K562 (cell line): ENCODE measurements around the gene PPM1F. TPM values are rescaled to one million over a fixed set of nuclear protein-coding genes. Genes with fewer than 3 reads are reported as not detected.
A peak's percentile ranks its signal among the peaks of the same experiment; 100 is the strongest.

Experiments
- SPI1 ChIP-seq: IDR thresholded peaks from 2 replicates; pipeline ENCODE4 v1.6.1; 2011; ENCODE audit warnings: low read depth, low read length, control low read depth, borderline replicate concordance
- ZNF583 ChIP-seq: fragments of 250-450 bp; sonication (Bioruptor Pico); IDR thresholded peaks from 2 replicates; pipeline ENCODE4 v1.4.0; 2020
- polyA plus RNA-seq, 8 experiments: library from polyadenylated mRNA; depleted of rRNA in 4 of 8; stranded (reverse) in 5 of 8; unstranded in 3 of 8; fragments of >200 nt; fragmentation: Nextera tagmentation in 2 of 8; fragmentation: Illumina TruSeq in 1 of 8; extraction: Ambion mirVana in 2 of 8; extraction: Trizol in 1 of 8; gene quantifications; 2 replicates each; pipeline versions ENCODE4 v1.2.1 to v1.2.3, GENCODE V29; 2011 to 2014; ENCODE audit warnings: inconsistent platforms in 1 of 8, missing spikeins in 1 of 8
- total RNA-seq, 7 experiments: library from RNA; depleted of rRNA in 6 of 7; stranded (reverse); fragments of >200 nt in 6 of 7; fragmentation: Illumina TruSeq in 2 of 7; extraction: Trizol in 2 of 7; gene quantifications; 2 replicates each; pipeline versions ENCODE4 v1.2.1 to v1.2.3, GENCODE V29; 2011 to 2021; ENCODE audit warnings: low replicate concordance in 1 of 7
- TF ChIP-seq, protein P1 (sequence below): fragments of 450-650 bp; IDR thresholded peaks from 2 replicates; pipeline ENCODE4 v1.7.1; 2018; ENCODE audit warnings: mild to moderate bottlenecking, low read depth; ENCODE audit not compliant: partially characterized antibody
- TF ChIP-seq, protein P2 (sequence below): fragments of 450-650 bp; formaldehyde crosslinking; conservative IDR thresholded peaks from 2 replicates; pipeline ENCODE4 v1.4.0; 2022; ENCODE audit warnings: mild to moderate bottlenecking, missing genetic modification characterization
- TF ChIP-seq, protein P3 (sequence below): sonication (generic); formaldehyde crosslinking; IDR thresholded peaks from 2 replicates; pipeline ENCODE4 v1.9.0; 2022; ENCODE audit warnings: mild to moderate bottlenecking, missing genetic modification reagents

Gene PPM1F
- total and polyA plus RNA-seq, 9 of the 15 experiments (the other 6 are each of a cell fraction or from before 2014, with no cell fraction given) = 2.1 to 159 (median 64.0) TPM

- TF ChIP-seq, protein P1, sequence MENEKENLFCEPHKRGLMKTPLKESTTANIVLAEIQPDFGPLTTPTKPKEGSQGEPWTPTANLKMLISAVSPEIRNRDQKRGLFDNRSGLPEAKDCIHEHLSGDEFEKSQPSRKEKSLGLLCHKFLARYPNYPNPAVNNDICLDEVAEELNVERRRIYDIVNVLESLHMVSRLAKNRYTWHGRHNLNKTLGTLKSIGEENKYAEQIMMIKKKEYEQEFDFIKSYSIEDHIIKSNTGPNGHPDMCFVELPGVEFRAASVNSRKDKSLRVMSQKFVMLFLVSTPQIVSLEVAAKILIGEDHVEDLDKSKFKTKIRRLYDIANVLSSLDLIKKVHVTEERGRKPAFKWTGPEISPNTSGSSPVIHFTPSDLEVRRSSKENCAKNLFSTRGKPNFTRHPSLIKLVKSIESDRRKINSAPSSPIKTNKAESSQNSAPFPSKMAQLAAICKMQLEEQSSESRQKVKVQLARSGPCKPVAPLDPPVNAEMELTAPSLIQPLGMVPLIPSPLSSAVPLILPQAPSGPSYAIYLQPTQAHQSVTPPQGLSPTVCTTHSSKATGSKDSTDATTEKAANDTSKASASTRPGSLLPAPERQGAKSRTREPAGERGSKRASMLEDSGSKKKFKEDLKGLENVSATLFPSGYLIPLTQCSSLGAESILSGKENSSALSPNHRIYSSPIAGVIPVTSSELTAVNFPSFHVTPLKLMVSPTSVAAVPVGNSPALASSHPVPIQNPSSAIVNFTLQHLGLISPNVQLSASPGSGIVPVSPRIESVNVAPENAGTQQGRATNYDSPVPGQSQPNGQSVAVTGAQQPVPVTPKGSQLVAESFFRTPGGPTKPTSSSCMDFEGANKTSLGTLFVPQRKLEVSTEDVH = no peak
- TF ChIP-seq SPI1 = 0 out of 2 replicates have a peak, but pooled peaks have one; percentile 6
- TF ChIP-seq, protein P2, sequence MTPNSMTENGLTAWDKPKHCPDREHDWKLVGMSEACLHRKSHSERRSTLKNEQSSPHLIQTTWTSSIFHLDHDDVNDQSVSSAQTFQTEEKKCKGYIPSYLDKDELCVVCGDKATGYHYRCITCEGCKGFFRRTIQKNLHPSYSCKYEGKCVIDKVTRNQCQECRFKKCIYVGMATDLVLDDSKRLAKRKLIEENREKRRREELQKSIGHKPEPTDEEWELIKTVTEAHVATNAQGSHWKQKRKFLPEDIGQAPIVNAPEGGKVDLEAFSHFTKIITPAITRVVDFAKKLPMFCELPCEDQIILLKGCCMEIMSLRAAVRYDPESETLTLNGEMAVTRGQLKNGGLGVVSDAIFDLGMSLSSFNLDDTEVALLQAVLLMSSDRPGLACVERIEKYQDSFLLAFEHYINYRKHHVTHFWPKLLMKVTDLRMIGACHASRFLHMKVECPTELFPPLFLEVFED = 0 out of 2 replicates have a peak, but pooled peaks have one; percentile 77
- TF ChIP-seq, protein P3, sequence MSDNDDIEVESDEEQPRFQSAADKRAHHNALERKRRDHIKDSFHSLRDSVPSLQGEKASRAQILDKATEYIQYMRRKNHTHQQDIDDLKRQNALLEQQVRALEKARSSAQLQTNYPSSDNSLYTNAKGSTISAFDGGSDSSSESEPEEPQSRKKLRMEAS (CRISPR knock-in tag) = peak; percentile 41; the same call in 1 of the 2 replicates
- TF ChIP-seq ZNF583 (CRISPR knock-in tag) = 0 out of 2 replicates have a peak, but pooled peaks have one; percentile 48
Measured at GRCh38 chr22:21970800-21971617, 18.4 kb upstream of the PPM1F start (continued).
